ENCODE measurements around the gene BNIPL. TPM values are rescaled to one million over a fixed set of nuclear protein-coding genes. Genes with fewer than 3 reads are reported as not detected.

BNIPL gene
- total RNA-seq, 1 experiment from 2014 or later: 1.2 TPM

DNA sequence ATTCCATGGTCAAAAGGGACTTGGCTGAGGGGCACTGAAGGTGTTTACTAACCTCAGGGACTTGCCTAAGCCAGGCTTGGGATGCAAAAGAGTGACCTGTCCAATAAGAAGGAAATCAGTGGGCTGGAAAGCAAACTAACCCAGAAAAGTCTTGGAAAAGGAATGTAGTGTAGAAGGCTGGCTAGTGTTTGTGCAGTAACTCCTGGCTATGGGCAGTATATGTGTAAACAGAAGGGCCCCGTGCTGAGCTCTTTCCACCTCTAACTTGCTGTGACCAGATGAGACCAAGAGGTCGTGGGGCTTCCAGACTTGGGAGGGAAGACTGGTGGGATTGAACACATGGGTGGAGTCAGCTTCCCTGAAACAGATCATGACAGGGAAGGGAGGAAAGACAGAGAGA, 33.8 kb upstream of the BNIPL start:
- Mint-ChIP-seq H3K27me3 (ENCODE audit: low read depth) (no peaks in the 10 kb centered on the region; the same call in 1 of the 2 replicates), H3K27ac (peak overlapping the region in 2 of 3 experiments; percentile 26 to 42; a peak in 2 of 7 replicates), H3K9me3 (no peaks in the 10 kb centered on the region; a peak in 1 of 5 replicates), H3K36me3 (ENCODE audit: insufficient read depth in 1 of 3, low read depth in 3 of 3) (peaks cover 0 to 8% (median 5%) of the 10 kb centered on the region in 3 experiments; a peak in 2 of 7 replicates), H3K4me1 (peaks cover 23 to 29% of the 10 kb centered on the region in 2 experiments), H3K4me3 (no peak overlapping the region)
- no peak overlapping the region for H3K18ac ChIP-seq (ENCODE audit: insufficient read length, low read depth, low read length)
- no peak overlapping the region for H3K4ac ChIP-seq (ENCODE audit: low read depth, low read length)
- H3K4me1 ChIP-seq (ENCODE audit: insufficient read depth, low read length): peaks cover 3% of the 10 kb centered on the region; the same call in 1 of the 2 replicates
- H3K9me3 ChIP-seq (ENCODE audit: control insufficient read depth, low read depth, low read length): no peaks in the 10 kb centered on the region
- no peak overlapping the region for H3K56ac ChIP-seq (ENCODE audit: insufficient read length, low read depth, low read length)
- H2AFZ ChIP-seq (ENCODE audit: low read length): no peak overlapping the region
- H2BK120ac ChIP-seq (ENCODE audit: low read depth, low read length, poor library complexity, severe bottlenecking): no peak overlapping the region
- H4K5ac ChIP-seq (ENCODE audit: insufficient read length, low read depth, low read length): no peak overlapping the region
- DNase-seq: no peak
- H3K9ac ChIP-seq (ENCODE audit: extremely low read depth, insufficient read length, low read length): no peak overlapping the region
- no CpG with 5 or more reads among the region's 2 CpGs for WGBS (ENCODE audit: extremely low coverage, insufficient read length, low lambda C conversion rate)
- no peak overlapping the region for H3K27ac ChIP-seq (ENCODE audit: insufficient read length, low read depth, low read length)
- no peak overlapping the region for H2BK12ac ChIP-seq (ENCODE audit: insufficient read length, low read depth, low read length)
- H2BK15ac ChIP-seq (ENCODE audit: low read depth, low read length): no peak overlapping the region
- peaks cover 4% of the 10 kb centered on the region for H3K23me2 ChIP-seq (ENCODE audit: insufficient read length, low read depth, low read length, poor library complexity, severe bottlenecking)
- no peak overlapping the region for H3K23ac ChIP-seq (ENCODE audit: insufficient read length, low read depth, low read length)
- H4K20me1 ChIP-seq (ENCODE audit: control insufficient read depth, insufficient read depth, insufficient read length): no peaks in the 10 kb centered on the region
- H2AK5ac ChIP-seq (ENCODE audit: insufficient read length, low read length): no peak overlapping the region
- H4K91ac ChIP-seq (ENCODE audit: insufficient read length, low read depth, low read length): no peak overlapping the region
- H4K8ac ChIP-seq (replicated peaks; ENCODE audit: insufficient read length, low read depth, low read length): no peak overlapping the region
- H2BK5ac ChIP-seq (ENCODE audit: insufficient read length, low read length): no peak overlapping the region
- no peak overlapping the region for H3K14ac ChIP-seq (ENCODE audit: insufficient read depth, low read length)
- H3K79me1 ChIP-seq (ENCODE audit: insufficient read depth, low read depth, low read length, poor library complexity, severe bottlenecking): no peaks in the 10 kb centered on the region
- H3K4me2 ChIP-seq (ENCODE audit: insufficient read depth, insufficient read length, low read length): no peak overlapping the region
- H3K27me3 ChIP-seq (ENCODE audit: insufficient read depth, low read length): no peaks in the 10 kb centered on the region
- H2BK20ac ChIP-seq (ENCODE audit: low read depth, low read length, poor library complexity, severe bottlenecking): no peak overlapping the region
- TF ChIP-seq, protein P1, sequence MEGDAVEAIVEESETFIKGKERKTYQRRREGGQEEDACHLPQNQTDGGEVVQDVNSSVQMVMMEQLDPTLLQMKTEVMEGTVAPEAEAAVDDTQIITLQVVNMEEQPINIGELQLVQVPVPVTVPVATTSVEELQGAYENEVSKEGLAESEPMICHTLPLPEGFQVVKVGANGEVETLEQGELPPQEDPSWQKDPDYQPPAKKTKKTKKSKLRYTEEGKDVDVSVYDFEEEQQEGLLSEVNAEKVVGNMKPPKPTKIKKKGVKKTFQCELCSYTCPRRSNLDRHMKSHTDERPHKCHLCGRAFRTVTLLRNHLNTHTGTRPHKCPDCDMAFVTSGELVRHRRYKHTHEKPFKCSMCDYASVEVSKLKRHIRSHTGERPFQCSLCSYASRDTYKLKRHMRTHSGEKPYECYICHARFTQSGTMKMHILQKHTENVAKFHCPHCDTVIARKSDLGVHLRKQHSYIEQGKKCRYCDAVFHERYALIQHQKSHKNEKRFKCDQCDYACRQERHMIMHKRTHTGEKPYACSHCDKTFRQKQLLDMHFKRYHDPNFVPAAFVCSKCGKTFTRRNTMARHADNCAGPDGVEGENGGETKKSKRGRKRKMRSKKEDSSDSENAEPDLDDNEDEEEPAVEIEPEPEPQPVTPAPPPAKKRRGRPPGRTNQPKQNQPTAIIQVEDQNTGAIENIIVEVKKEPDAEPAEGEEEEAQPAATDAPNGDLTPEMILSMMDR (conservative IDR thresholded peaks at IDR 0.05): no peak
- no peaks in the 10 kb centered on the region for H3K79me2 ChIP-seq (ENCODE audit: insufficient read depth, low read length)
- no peak overlapping the region for H3T11ph ChIP-seq (ENCODE audit: low read length)

Measured in H9 (cell line).